ENCODE results near the gene SMIM10L2A. TPM values are rescaled to one million over a fixed set of nuclear protein-coding genes. Genes with fewer than 3 reads are reported as not detected.

The SMIM10L2A gene
- total and polyA plus RNA-seq, 2 of the 4 experiments (the other 2 are of a cell fraction) = under 0.01 to 0.10 TPM

GRCh38 chrX:135435933-135436332 is 14.2 kb downstream of the SMIM10L2A start:
- H2BK20ac ChIP-seq (ENCODE audit: low read depth, low read length) = no peak overlapping the region
- H3K27me3 ChIP-seq (ENCODE audit: control insufficient read depth, insufficient read depth, low read length) = no peaks in the 10 kb centered on the region; the same call in 1 of the 2 replicates
- TF ChIP-seq RAD21 (IDR thresholded peaks at IDR 0.05; ENCODE audit: low read length) = no peak
- TF ChIP-seq POLR2A (IDR thresholded peaks at IDR 0.05; ENCODE audit: low read depth, low read length) = no peak
- TF ChIP-seq ELK1 (IDR thresholded peaks at IDR 0.05; ENCODE audit: borderline replicate concordance, low read depth, low read length) = no peak
- TF ChIP-seq MAFK (IDR thresholded peaks at IDR 0.05; ENCODE audit: low read depth, low read length) = no peak
- no peak for TF ChIP-seq CHD1 (IDR thresholded peaks at IDR 0.05; ENCODE audit: low read depth, low read length)
- TF ChIP-seq RCOR1 (IDR thresholded peaks at IDR 0.05; ENCODE audit: insufficient replicate concordance, low read length) = no peak
- TF ChIP-seq NFE2L2 (IDR thresholded peaks at IDR 0.05; ENCODE audit: low read depth, low read length) = no peak
- TF ChIP-seq BHLHE40 (IDR thresholded peaks at IDR 0.05; ENCODE audit: low read depth, low read length) = no peak
- TF ChIP-seq, protein P1, sequence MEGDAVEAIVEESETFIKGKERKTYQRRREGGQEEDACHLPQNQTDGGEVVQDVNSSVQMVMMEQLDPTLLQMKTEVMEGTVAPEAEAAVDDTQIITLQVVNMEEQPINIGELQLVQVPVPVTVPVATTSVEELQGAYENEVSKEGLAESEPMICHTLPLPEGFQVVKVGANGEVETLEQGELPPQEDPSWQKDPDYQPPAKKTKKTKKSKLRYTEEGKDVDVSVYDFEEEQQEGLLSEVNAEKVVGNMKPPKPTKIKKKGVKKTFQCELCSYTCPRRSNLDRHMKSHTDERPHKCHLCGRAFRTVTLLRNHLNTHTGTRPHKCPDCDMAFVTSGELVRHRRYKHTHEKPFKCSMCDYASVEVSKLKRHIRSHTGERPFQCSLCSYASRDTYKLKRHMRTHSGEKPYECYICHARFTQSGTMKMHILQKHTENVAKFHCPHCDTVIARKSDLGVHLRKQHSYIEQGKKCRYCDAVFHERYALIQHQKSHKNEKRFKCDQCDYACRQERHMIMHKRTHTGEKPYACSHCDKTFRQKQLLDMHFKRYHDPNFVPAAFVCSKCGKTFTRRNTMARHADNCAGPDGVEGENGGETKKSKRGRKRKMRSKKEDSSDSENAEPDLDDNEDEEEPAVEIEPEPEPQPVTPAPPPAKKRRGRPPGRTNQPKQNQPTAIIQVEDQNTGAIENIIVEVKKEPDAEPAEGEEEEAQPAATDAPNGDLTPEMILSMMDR (conservative IDR thresholded peaks at IDR 0.05; ENCODE audit: low read depth, low read length) = no peak
- no peak for TF ChIP-seq RFX5 (IDR thresholded peaks at IDR 0.05; ENCODE audit: low read depth, low read length)
- TF ChIP-seq FOS (IDR thresholded peaks at IDR 0.05; ENCODE audit: low read depth, low read length) = no peak
- no peak for TF ChIP-seq CEBPB (IDR thresholded peaks at IDR 0.05; ENCODE audit: low read depth, low read length)
- no peak for TF ChIP-seq MXI1 (IDR thresholded peaks at IDR 0.05; ENCODE audit: borderline replicate concordance, low read depth, low read length)
- no peak for TF ChIP-seq MAZ (IDR thresholded peaks at IDR 0.05; ENCODE audit: borderline replicate concordance, low read depth, low read length)
- no peak for TF ChIP-seq SMC3 (IDR thresholded peaks at IDR 0.05; ENCODE audit: low read depth, low read length)
- TF ChIP-seq, protein P2, sequence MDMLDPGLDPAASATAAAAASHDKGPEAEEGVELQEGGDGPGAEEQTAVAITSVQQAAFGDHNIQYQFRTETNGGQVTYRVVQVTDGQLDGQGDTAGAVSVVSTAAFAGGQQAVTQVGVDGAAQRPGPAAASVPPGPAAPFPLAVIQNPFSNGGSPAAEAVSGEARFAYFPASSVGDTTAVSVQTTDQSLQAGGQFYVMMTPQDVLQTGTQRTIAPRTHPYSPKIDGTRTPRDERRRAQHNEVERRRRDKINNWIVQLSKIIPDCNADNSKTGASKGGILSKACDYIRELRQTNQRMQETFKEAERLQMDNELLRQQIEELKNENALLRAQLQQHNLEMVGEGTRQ (IDR thresholded peaks at IDR 0.05; ENCODE audit: low read depth, low read length) = no peak
- BruUV-seq (replicated peaks) = no TSS peak
- no peak for ATAC-seq (ENCODE audit: low read depth)
- no peak overlapping the region for H3K4me2 ChIP-seq (ENCODE audit: low read depth, low read length)
- H4K8ac ChIP-seq (ENCODE audit: low read depth in 2 of 2, low read length in 2 of 2) = no peak overlapping the region
- H4K91ac ChIP-seq (ENCODE audit: insufficient read depth, low read depth, low read length) = no peak overlapping the region
- intact Hi-C loops (cut with micrococcal nuclease) = no loop called here
- no peak for DNase-seq
- no peaks in the 10 kb centered on the region for H3K36me3 ChIP-seq (ENCODE audit: control insufficient read depth, insufficient read depth, low read length)
- dilution Hi-C loops (cut with HindIII; ENCODE audit: low sequenced_read_pairs, unreplicated experiment) = no loop called here
- H4K5ac ChIP-seq (ENCODE audit: low read depth, low read length) = no peak overlapping the region
- H2BK5ac ChIP-seq (ENCODE audit: low read depth, low read length, poor library complexity, severe bottlenecking) = no peak overlapping the region
- H3K27ac ChIP-seq (ENCODE audit: insufficient read depth, low read length) = no peak overlapping the region
- no peak overlapping the region for H3K4ac ChIP-seq (ENCODE audit: low read depth, low read length)
- H3K56ac ChIP-seq (ENCODE audit: extremely low read depth, insufficient read depth, low read length) = no peak overlapping the region
- 65% methylated on average over 10 of the region's 23 CpGs; no CpG with 5 or more reads in 1 of the 2 experiments for WGBS, 2 experiments (ENCODE audit: extremely low coverage in 2 of 2, insufficient read length in 1 of 2)
- H3K9me3 ChIP-seq (ENCODE audit: control insufficient read depth, insufficient read depth, low read length) = peaks cover 3% of the 10 kb centered on the region; the same call in 1 of the 2 replicates
- in situ Hi-C loops (cut with MboI; ENCODE audit: low sequenced_read_pairs) = no loop called here
- H3K9ac ChIP-seq (ENCODE audit: low read depth, low read length) = no peak overlapping the region
- H4K20me1 ChIP-seq (ENCODE audit: insufficient read depth, low read length) = no peaks in the 10 kb centered on the region
- no peak overlapping the region for H2AFZ ChIP-seq (replicated peaks; ENCODE audit: low read length, poor library complexity)
- CTCF ChIA-PET = interaction anchor here (0.5 kb wide), 1 partner anchor 894 kb away, joined by 3 read pairs; no protein-coding TSS in a partner anchor
- H3K23ac ChIP-seq (ENCODE audit: low read depth, low read length) = no peak overlapping the region
- no peak overlapping the region for H3K14ac ChIP-seq (replicated peaks; ENCODE audit: low read depth, low read length)
- H2AK9ac ChIP-seq (replicated peaks; ENCODE audit: low read depth, low read length, poor library complexity) = no peak overlapping the region
- no peak overlapping the region for H2BK120ac ChIP-seq (ENCODE audit: low read depth, low read length)
- no peaks in the 10 kb centered on the region for H3K9me1 ChIP-seq (ENCODE audit: insufficient read depth, low read length)
- no peak overlapping the region for H2BK15ac ChIP-seq (ENCODE audit: low read depth, low read length)
- H2AK5ac ChIP-seq (ENCODE audit: low read depth, low read length) = no peak overlapping the region
- H3K79me1 ChIP-seq (ENCODE audit: low read depth in 1 of 2, low read length in 2 of 2) = no peaks in the 10 kb centered on the region
- no peaks in the 10 kb centered on the region for H3K4me1 ChIP-seq (ENCODE audit: control insufficient read depth, insufficient read depth, low read length)
- POLR2A ChIA-PET (ENCODE audit: unreplicated experiment) = no interaction called here
- H3K18ac ChIP-seq (ENCODE audit: low read depth, low read length) = no peak overlapping the region
- H3K4me3 ChIP-seq (ENCODE audit: insufficient read depth, low read depth, low read length) = no peak overlapping the region
